Measurements from ENCODE around the gene RNU5B-1. TPM values are rescaled to one million over a fixed set of nuclear protein-coding genes. Genes with fewer than 3 reads are reported as not detected.

The RNU5B-1 gene
- total RNA-seq, 1 donor from 2014 or later, result not detected

GRCh38 chr15:65323071-65323511 lies 18.6 kb downstream of the RNU5B-1 start:
- Histone ChIP-seq H3K36me3 (ENCODE audit: control insufficient read depth, insufficient read depth, low read length) (no peaks in the 10 kb centered on the region), H3K4me3 (ENCODE audit: low read depth, low read length) (no peak overlapping the region), H3K27me3 (ENCODE audit: control insufficient read depth, insufficient read depth, low read length) (peaks cover 6% of the 10 kb centered on the region)
- FAIRE-seq, result no peak
- no peak for TF ChIP-seq CTCF (IDR thresholded peaks at IDR 0.05; ENCODE audit: insufficient read depth, low read length, severe bottlenecking)
- DNase-seq (ENCODE audit: low read depth), result no peak

DNA sequence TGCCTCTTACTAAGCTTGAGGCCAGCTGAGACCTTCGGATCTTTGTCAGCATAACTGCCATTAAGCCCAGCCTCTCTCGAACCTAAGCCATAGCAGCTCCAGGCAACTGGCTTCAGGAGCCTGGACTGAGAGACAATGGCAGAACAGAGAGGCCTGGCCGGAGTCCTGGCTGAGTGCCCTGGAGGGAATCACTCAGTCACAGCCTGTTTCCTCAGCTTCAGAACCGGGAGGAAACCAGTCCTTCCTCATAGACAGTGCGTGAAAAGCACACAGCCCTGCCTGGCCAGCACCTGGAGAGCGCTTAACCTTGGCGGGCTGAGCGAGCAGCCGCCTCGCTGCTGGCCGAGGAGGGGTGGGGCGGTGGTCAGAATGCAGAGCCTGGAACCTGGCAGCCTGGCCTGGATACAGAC lies 21.6 kb downstream of the RNU5B-1 start:
- TF ChIP-seq CTCF (IDR thresholded peaks at IDR 0.05; ENCODE audit: insufficient read depth, low read length, severe bottlenecking), result no peak
- Histone ChIP-seq H3K27me3 (ENCODE audit: control insufficient read depth, insufficient read depth, low read length) (peaks cover 6% of the 10 kb centered on the region), H3K4me3 (ENCODE audit: low read depth, low read length) (no peak overlapping the region), H3K36me3 (ENCODE audit: control insufficient read depth, insufficient read depth, low read length) (no peaks in the 10 kb centered on the region)
- FAIRE-seq (peak; percentile 28), DNase-seq (ENCODE audit: low read depth) (no peak)

DNA sequence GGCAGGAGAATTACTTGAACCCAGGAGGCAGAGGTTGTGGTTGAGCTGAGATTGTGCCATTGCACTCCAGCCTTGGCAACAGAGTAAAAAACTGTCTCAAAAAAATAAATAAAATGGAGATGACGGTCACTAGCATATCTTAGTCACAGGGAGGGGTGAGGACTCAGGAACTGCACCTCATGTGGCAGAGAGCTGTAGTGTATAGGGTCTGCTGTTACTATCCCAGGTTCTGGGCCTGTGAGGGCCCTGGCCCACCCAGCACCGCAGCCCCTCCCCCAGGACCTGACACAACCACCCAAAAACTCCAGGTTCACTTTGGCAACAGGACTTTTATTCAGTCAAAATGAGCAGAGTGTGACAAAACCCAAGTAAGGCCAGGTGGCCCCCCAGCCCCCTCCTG lies 22.3 kb downstream of the RNU5B-1 start:
- no peak for DNase-seq (ENCODE audit: low read depth)
- no peak for TF ChIP-seq CTCF (IDR thresholded peaks at IDR 0.05; ENCODE audit: insufficient read depth, low read length, severe bottlenecking)
- H3K36me3 ChIP-seq (ENCODE audit: control insufficient read depth, insufficient read depth, low read length), result no peaks in the 10 kb centered on the region
- no peak overlapping the region for H3K4me3 ChIP-seq (ENCODE audit: low read depth, low read length)
- H3K27me3 ChIP-seq (ENCODE audit: control insufficient read depth, insufficient read depth, low read length), result peaks cover 3% of the 10 kb centered on the region
- no peak for FAIRE-seq

- no peaks in the 10 kb centered on the region for H3K36me3 ChIP-seq (ENCODE audit: control insufficient read depth, insufficient read depth, low read length)
- DNase-seq (ENCODE audit: low read depth) (no peak), FAIRE-seq (no peak)
- no peak for TF ChIP-seq CTCF (IDR thresholded peaks at IDR 0.05; ENCODE audit: insufficient read depth, low read length, severe bottlenecking)
- H3K27me3 ChIP-seq (ENCODE audit: control insufficient read depth, insufficient read depth, low read length), result peaks cover 1% of the 10 kb centered on the region
- H3K4me3 ChIP-seq (ENCODE audit: low read depth, low read length), result no peak overlapping the region
These were observed 23.3 kb downstream of the RNU5B-1 start for GRCh38 chr15:65327651-65328393.

GRCh38 chr15:65328506-65329287 lies 24.2 kb downstream of the RNU5B-1 start:
- H3K4me3 ChIP-seq (ENCODE audit: low read depth, low read length), result no peak overlapping the region
- DNase-seq (ENCODE audit: low read depth), result no peak
- H3K27me3 ChIP-seq (ENCODE audit: control insufficient read depth, insufficient read depth, low read length), result peaks cover 1% of the 10 kb centered on the region
- H3K36me3 ChIP-seq (ENCODE audit: control insufficient read depth, insufficient read depth, low read length), result no peaks in the 10 kb centered on the region
- no peak for FAIRE-seq
- no peak for TF ChIP-seq CTCF (IDR thresholded peaks at IDR 0.05; ENCODE audit: insufficient read depth, low read length, severe bottlenecking)

Measured in bronchial epithelial cell (primary cell).